NCI-H128 (cell line): ENCODE measurements around the gene SLC24A3.

ENCODE experiments used
- DNase-seq: peaks from one replicate; lab custom pipeline; 2025; ENCODE audit not compliant: unreplicated experiment; lab: John Stamatoyannopoulos, UW

The SLC24A3 gene

GRCh38 chr20:19451231-19451922 lies 238.9 kb downstream of the SLC24A3 start:
- DNase-seq: no peak

DNA sequence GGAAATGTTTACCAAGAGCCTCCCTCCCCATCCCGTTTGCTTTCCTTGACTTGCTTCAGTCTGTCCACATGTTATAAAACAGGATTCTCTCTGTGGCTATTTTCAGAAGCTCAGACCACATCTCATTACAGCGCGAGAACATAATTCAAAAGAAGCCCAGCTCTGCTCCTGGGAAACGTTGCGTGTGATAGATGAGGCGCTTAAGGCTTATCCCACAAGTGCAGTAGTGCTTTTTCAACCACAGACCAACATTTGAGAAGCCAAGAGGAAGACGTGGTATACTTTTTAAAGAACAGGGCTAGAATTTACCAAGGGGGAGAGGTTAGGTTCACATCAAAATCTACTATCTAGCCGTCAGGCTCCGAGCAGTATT lies 239.5 kb downstream of the SLC24A3 start:
- no peak for DNase-seq

GRCh38 chr20:19453410-19453809 lies 241.0 kb downstream of the SLC24A3 start:
- DNase-seq: no peak

DNA sequence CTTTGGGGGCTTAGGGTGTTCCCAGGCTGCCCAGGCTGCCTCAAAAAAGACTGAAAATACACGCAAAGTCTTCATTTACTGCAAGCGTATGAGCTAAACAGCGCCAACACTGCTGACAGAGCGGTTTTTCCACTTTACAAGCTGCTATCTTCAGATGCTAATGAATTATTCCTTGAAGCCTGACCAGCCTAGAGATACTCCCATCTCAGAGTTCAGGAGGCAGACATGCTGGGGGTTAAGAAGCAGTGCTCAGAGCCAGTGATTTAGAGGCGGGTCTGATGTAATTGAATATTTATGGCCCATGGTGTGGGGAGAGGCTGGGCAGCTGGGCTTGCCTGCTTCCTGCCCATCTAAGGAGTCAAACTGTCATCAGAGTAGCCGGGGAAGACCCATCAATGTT lies 241.4 kb downstream of the SLC24A3 start:
- DNase-seq: no peak

DNA sequence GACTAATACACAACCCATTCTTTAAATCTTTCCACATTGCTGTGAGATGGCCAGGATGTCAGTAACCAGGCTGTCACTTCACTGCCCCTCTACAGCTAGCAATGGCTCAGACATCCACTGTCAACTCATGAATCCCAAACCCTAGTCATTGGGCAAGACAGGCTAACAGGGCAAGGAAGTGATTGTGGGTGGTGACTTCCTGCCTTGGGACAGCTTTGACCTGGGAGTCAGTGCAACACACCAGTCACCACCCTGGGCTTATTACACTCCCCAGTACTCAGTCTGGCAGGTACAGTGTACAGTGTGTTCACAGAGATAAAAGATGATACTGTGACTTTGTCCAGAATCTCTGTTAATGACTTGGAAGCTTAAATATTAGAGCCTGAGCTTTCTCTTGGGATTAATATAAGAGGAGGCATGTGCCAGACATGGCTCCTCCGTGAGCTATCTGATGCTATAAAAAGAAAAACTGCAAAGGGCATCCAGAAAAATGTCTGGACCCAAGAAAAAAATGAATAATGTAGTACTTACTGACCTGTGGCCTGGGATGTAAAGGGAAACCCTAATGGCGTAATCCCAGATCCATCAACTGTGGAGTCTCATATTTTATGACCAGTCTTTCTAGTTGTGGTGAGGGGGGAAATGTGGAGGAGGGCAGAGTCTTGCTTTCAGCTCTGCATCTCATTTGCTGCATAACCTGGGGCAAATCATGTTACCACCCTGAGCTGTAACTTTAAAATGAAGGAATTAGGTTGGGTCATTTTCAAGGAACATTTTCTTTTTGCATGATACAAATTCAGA lies 244.4 kb downstream of the SLC24A3 start:
- no peak for DNase-seq

GRCh38 chr20:19457611-19458010 lies 245.2 kb downstream of the SLC24A3 start:
- DNase-seq: no peak

DNA sequence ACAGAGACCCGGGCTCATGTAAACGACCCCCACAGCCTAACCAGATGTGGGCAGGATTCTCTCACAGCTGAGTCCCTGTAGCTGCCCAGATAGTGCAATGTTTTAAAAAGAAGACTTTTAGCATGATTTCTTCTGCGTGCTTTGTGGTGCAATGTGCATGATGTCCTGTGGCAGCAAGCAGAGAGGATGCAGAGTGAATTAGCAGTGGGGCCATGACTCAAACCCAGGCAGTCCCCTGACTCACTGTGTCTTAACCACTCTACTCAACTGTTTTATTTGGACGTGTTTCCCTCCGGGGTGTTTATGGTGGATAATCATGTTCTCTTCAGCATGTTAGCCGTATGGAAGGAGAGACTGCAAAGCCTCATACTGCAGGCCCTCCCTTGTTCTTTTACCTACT lies 247.9 kb downstream of the SLC24A3 start:
- no peak for DNase-seq

DNA sequence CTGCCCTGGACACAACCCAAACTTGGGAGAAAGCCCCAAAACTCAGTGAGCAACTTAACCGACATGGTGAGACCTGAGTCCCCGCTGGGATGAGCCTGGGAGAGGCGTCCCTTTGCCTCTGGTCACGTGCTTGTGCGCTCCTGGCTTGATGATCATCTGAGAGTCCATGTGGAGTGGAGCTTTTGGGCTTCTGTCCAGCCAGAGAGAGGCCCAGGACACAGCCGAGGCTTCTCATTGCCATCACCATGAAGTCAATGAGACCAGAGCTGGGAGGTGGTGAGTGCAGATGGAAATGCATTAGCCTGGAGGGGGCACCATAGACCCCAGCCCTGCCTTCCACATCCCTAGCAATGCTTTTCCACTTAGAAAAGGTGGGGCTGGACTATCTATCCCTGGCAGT lies 250.0 kb downstream of the SLC24A3 start:
- no peak for DNase-seq

DNA sequence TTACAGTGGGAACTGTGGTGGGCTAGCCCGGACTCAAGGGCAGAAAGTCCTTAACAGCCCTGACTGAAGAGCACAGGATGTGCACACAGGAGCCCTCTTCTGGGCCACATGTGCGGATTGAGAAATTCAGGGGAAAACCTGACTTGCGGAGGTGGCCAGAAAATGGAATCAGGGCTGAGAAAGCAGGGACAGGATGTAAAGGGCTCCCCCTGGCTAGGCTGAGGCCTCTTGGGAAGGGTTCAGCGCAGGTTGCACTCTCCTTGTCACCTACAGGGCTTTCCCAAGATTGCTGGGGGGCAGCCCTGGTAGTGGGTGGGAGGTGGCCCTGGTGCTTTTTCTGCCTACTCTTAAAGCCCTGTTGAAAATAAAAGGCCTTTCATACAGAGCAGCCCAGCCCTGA lies 251.2 kb downstream of the SLC24A3 start:
- DNase-seq: no peak

DNA sequence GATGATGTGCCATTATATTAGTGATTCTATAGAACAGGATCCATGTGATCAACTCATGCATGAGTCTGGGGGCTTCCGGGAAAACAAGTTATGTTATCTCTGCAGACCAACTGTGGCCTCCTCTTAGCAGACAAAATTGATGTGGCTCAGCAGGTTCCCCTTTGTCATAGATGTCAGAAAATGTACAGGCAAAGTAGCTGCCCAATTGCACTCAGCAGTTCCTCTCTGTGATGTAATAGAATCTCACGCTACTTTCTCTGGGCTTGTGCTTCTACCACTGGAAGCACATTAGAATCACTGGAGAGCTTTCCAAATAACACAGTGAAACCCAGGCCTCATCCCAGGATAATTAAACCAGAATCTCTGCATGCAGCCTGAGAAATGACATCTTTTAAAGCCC lies 253.1 kb downstream of the SLC24A3 start:
- no peak for DNase-seq

- no peak for DNase-seq
These were observed 253.9 kb downstream of the SLC24A3 start for GRCh38 chr20:19466206-19466928.

DNA sequence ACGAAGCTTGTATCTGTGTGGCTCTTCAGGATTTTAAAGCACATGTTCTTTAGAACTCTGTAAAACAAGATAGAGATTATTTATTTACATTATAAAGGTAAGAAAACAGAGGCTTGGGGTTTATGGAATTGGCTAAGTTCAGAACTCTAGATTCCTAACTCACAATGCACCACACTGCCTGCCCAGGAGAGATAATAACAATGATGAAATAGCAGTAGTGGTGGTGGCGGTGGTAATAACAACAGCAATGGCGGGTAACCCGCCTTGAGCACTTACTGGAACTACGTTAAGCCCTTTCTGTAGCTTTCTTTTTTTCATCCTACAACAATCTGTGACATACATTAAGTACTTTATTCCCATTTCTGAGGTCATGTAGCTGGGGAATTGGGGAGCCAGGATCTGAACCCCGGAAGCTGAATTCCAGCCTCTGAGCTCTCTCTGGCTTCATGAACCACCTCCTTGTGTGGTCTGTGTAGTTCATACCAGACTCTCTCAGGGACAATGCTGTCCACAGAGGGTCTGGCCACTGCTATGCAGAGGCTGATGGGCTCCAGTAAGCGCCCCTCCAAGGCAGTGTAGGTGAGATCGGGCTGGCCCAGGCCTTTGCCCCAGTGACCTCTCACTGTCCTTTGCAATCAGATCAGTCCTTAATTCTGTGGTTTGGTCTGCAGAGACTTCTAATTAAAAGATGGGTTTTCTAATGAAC lies 260.9 kb downstream of the SLC24A3 start:
- DNase-seq: no peak

DNA sequence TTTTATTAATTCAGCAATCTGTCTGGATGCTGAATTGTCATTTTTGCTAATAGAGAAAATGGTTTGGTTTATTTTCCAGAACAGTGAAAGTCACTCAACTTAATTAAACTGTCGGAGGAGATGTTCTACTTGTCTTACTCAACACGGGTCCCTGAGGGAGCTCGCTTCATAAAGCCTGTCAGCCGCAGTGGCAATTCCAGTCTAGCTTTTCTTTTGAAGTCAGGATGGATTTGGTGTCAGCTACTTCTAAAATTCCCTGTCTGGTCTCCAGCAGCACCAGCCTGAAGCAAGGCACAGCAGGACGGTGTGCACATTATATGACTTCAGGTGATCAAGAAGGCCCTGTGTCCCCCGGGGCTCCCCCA lies 261.5 kb downstream of the SLC24A3 start:
- DNase-seq: no peak

DNA sequence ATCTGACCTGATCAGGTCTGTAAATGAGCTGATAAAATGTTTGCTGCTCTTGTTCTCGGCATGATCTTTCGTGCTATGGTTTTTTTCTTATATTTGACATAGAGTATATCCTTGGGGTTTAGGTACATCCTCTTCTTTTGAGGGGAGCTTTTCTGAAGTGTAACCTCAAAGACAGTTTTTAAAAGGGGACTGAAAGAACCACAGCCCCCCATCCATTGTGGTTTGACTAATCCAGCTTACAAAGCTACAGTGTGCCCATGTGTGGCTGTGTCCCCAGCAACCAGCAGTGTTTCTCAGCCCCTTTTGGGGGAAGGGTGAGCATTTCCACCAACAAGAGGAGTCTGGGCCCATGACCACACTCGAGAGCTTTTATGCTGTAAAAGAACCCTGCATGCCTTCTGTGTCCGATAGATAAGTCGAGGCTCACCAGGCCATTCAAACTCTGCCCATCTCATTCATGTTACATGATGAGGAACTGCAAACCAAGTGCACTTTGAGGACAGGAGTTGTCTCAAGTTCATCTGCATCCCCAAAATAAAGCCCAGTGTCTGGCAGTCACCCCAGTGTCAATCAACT lies 266.0 kb downstream of the SLC24A3 start:
- DNase-seq: no peak

DNA sequence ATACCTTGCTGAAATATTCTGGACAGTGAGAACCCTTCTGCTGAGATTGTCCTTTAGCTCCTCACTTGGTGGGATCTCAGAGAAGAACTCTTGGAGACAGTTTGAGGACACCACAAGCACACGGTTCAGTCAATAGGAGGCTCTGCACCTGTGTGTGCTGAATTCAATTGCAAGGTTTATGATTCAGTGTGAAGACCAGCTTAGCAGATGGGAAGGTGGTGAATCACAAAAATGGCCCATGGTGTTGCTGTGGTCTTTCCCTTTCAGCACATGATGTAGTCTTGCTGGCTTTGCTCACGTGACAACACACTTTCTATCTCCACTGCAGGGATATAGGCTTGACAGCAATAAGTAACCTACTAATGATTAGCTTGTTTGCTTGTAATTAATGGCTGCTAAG lies 270.3 kb downstream of the SLC24A3 start:
- DNase-seq: no peak

DNA sequence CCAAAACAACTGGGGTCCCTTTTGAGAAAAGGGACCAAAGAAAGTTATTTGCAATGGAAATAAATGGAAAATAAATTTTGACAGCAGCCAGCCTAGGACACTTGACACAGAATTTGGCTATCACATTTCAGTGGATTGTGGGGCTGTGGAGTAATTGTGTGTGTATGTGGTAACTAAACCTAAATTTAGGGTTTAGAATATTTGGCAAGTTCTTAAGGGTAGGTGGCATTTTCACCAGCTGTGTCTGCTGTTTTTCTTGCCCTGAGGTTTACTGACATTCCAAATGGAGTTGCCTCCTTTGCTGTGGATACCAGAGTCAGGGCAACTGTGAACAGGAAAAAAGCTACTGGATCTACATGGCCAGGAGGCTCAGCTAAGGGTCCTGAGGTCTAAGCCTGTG lies 270.9 kb downstream of the SLC24A3 start:
- no peak for DNase-seq

GRCh38 chr20:19486446-19486845 lies 274.0 kb downstream of the SLC24A3 start:
- no peak for DNase-seq

- DNase-seq: no peak
These were observed 275.0 kb downstream of the SLC24A3 start for GRCh38 chr20:19487420-19487819.

DNA sequence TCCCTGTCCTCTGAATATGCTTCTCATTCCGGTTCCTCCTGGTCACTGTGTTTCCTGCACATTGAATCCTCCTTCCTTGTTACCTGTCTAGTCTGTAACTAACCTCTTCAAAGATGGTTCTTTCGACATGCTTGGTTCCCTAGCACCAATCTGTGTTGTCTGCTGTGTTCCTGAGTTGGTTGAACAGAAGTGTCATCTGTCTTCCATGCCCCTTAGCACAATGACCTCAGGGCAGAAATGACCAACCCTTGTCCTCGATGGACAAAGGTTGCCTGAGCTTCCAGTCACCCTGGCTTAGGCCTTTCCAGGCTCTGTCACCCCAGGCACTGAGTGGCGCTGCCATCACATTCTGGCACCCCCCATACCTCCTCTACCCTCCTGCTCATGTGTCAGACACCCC lies 278.8 kb downstream of the SLC24A3 start:
- no peak for DNase-seq

- no peak for DNase-seq
These were observed 279.7 kb downstream of the SLC24A3 start for GRCh38 chr20:19492116-19492515.

DNA sequence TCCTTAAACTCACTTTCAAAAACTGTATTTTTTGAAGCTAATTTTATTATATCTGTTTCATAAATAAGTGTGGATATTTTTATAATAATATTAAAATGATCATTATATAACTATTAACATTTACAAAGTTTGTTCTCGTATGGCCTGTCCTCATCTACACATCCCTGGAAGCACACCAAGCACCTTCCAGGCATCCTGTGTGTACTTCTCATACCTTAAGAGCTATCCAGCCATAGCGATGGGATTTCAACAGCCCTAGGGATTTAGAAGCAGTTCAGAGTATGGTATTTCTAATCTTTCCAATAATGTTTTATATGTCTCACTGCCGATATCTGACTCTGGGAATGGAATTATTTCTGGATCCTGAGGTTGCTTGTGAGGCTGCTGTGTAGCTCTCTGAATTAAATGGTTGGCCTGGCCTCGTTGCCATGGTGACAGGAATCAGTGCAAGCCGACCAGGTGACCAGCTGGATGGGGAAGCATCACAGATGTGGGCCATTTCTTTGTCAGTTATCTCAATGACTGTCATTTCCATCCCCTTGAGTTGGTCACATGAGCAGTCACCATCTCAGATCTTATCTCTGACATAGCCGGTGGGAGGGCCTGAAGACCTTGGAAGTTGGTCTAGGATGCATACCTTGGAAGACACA lies 280.4 kb downstream of the SLC24A3 start:
- DNase-seq: no peak
